Superior temporal gyrus (tissue), 1 donor: Measurements from ENCODE around the gene SEC24C.
"Not testable (repeated sequence)": the region's sequence is repeated elsewhere in the genome, so short reads cannot be mapped to it uniquely, and the experiment has no call there.

ENCODE experiments used
- DNase-seq: peaks from one replicate; pipeline ENCODE4 v3.0.0-alpha.2; 2016; ENCODE audit errors: extremely low spot score

SEC24C gene

GRCh38 chr10:73791871-73792400, 47.8 kb downstream of the SEC24C start:
- DNase-seq, result no peak

GRCh38 chr10:73793456-73793855, 49.3 kb downstream of the SEC24C start:
- no peak for DNase-seq

GRCh38 chr10:73795491-73795890, 51.3 kb downstream of the SEC24C start:
- not testable (repeated sequence) for DNase-seq

GRCh38 chr10:73796035-73796434, 51.9 kb downstream of the SEC24C start:
- not testable (repeated sequence) for DNase-seq

GRCh38 chr10:73796766-73797165, 52.6 kb downstream of the SEC24C start:
- no peak for DNase-seq

GRCh38 chr10:73797324-73798025, 53.3 kb downstream of the SEC24C start:
- DNase-seq, result no peak

- no peak for DNase-seq
Observed at GRCh38 chr10:73798087-73798486, 53.9 kb downstream of the SEC24C start.

GRCh38 chr10:73798927-73799560, 54.9 kb downstream of the SEC24C start:
- no peak for DNase-seq

GRCh38 chr10:73799899-73800559, 55.9 kb downstream of the SEC24C start:
- DNase-seq, result no peak

GRCh38 chr10:73800560-73801252, 56.5 kb downstream of the SEC24C start:
- no peak for DNase-seq

- no peak for DNase-seq
Observed at GRCh38 chr10:73801253-73801590, 57.0 kb downstream of the SEC24C start.

GRCh38 chr10:73802276-73802991, 58.3 kb downstream of the SEC24C start:
- DNase-seq, result no peak

- DNase-seq, result no peak
Observed at GRCh38 chr10:73803680-73804286, 59.6 kb downstream of the SEC24C start.

GRCh38 chr10:73806176-73806950, 62.2 kb downstream of the SEC24C start:
- no peak for DNase-seq

GRCh38 chr10:73807471-73807870, 63.3 kb downstream of the SEC24C start:
- no peak for DNase-seq

GRCh38 chr10:73808021-73808815, 64.0 kb downstream of the SEC24C start:
- no peak for DNase-seq

- DNase-seq, result no peak
Observed at GRCh38 chr10:73809061-73809818, 65.1 kb downstream of the SEC24C start.

- no peak for DNase-seq
Observed at GRCh38 chr10:73810358-73810734, 66.2 kb downstream of the SEC24C start.
